Astrocyte (in vitro differentiated cells and primary cell): Measurements from ENCODE around the gene AMPD3. TPM values are rescaled to one million over a fixed set of nuclear protein-coding genes. Genes with fewer than 3 reads are reported as not detected.

ENCODE experiments used
- DNase-seq: peaks from one replicate; pipeline ENCODE4 v3.0.0-alpha.2; 2010; ENCODE audit warnings: low read depth
- FAIRE-seq: peaks from 2 replicates; lab custom pipeline; 2011; peaks lifted over from hg19 to GRCh38; lab: Jason Lieb, UNC
- H2AFZ ChIP-seq: 2 replicates; pipeline ENCODE4 v1.6.0; 2012; ENCODE audit warnings: low read depth, low read length, inconsistent platforms
- H3K27ac ChIP-seq: 2 replicates; pipeline ENCODE4 v1.5.1; 2011; ENCODE audit warnings: low read depth, low read length, inconsistent platforms
- H3K27me3 ChIP-seq: 2 replicates; pipeline ENCODE4 v1.6.0; 2011; ENCODE audit warnings: low read length, inconsistent platforms; ENCODE audit not compliant: insufficient read depth
- H3K36me3 ChIP-seq: 2 replicates; pipeline ENCODE4 v1.5.1; 2011; ENCODE audit warnings: low read length, inconsistent platforms; ENCODE audit not compliant: insufficient read depth
- H3K4me1 ChIP-seq: 2 replicates; pipeline ENCODE4 v1.5.1; 2011; ENCODE audit warnings: low read length, inconsistent platforms; ENCODE audit not compliant: insufficient read depth
- H3K4me2 ChIP-seq: 2 replicates; pipeline ENCODE4 v1.6.0; 2012; ENCODE audit warnings: low read length, inconsistent platforms
- H3K4me3 ChIP-seq: 2 replicates; pipeline ENCODE4 v1.5.1; 2011; ENCODE audit warnings: low read depth, mild to moderate bottlenecking, low read length, inconsistent platforms; ENCODE audit not compliant: insufficient read depth
- H3K79me2 ChIP-seq: 2 replicates; pipeline ENCODE4 v1.6.0; 2012; ENCODE audit warnings: mild to moderate bottlenecking, low read length, inconsistent platforms; ENCODE audit not compliant: insufficient read depth
- H3K9ac ChIP-seq: 2 replicates; pipeline ENCODE4 v1.6.0; 2012; ENCODE audit warnings: mild to moderate bottlenecking, low read length, inconsistent platforms
- H3K9me3 ChIP-seq: 2 replicates; pipeline ENCODE4 v1.5.1; 2012; ENCODE audit warnings: low read depth, mild to moderate bottlenecking, low read length, inconsistent platforms; ENCODE audit not compliant: insufficient read depth
- H4K20me1 ChIP-seq: 2 replicates; pipeline ENCODE4 v1.6.0; 2012; ENCODE audit warnings: low read length, inconsistent platforms; ENCODE audit not compliant: insufficient read depth
- H3K27ac Mint-ChIP-seq: one replicate; pipeline ENCODE4 v1.8.0; 2021; ENCODE audit warnings: mild to moderate bottlenecking, mixed read lengths; ENCODE audit not compliant: unreplicated experiment
- H3K27me3 Mint-ChIP-seq: one replicate; pipeline ENCODE4 v1.8.0; 2021; ENCODE audit warnings: low read depth, mixed read lengths; ENCODE audit not compliant: unreplicated experiment
- H3K36me3 Mint-ChIP-seq: one replicate; pipeline ENCODE4 v1.8.0; 2021; ENCODE audit warnings: low read depth, mixed read lengths; ENCODE audit not compliant: unreplicated experiment
- H3K4me1 Mint-ChIP-seq: one replicate; pipeline ENCODE4 v1.8.0; 2021; ENCODE audit warnings: low read depth, mixed read lengths; ENCODE audit not compliant: unreplicated experiment
- H3K4me3 Mint-ChIP-seq: one replicate; pipeline ENCODE4 v1.8.0; 2021; ENCODE audit warnings: mild to moderate bottlenecking, moderate library complexity, mixed read lengths; ENCODE audit not compliant: unreplicated experiment
- H3K9me3 Mint-ChIP-seq: one replicate; pipeline ENCODE4 v1.8.0; 2021; ENCODE audit warnings: mild to moderate bottlenecking, mixed read lengths; ENCODE audit not compliant: unreplicated experiment
- CTCF ChIP-seq: IDR thresholded peaks from 2 replicates; pipeline ENCODE4 v1.5.1; 2011; ENCODE audit warnings: low read depth, mild to moderate bottlenecking, inconsistent platforms, low read length, moderate library complexity; ENCODE audit not compliant: insufficient read depth
- EZH2 ChIP-seq: IDR thresholded peaks from 2 replicates; pipeline ENCODE4 v1.6.1; 2012; ENCODE audit warnings: mild to moderate bottlenecking, low read length, inconsistent platforms; ENCODE audit not compliant: insufficient read depth
- total RNA-seq: library from RNA; stranded (reverse); gene quantifications from 2 replicates; pipeline ENCODE4 v1.2.1, GENCODE V29; 2021

AMPD3 gene
- total RNA-seq, 1 donor from 2014 or later = 5.6 TPM

- FAIRE-seq (no peak), DNase-seq (no peak)
- peaks cover 24% of the 10 kb centered on the region for H3K9me3 Mint-ChIP-seq
- Histone ChIP-seq H3K27me3 (no peaks in the 10 kb centered on the region), H3K9ac (no peak overlapping the region), H3K4me3 (no peak overlapping the region), H3K79me2 (no peaks in the 10 kb centered on the region), H2AFZ (no peak overlapping the region), H3K4me1 (no peaks in the 10 kb centered on the region), H3K36me3 (no peaks in the 10 kb centered on the region), H3K9me3 (no peaks in the 10 kb centered on the region), H3K4me2 (no peak overlapping the region), H4K20me1 (no peaks in the 10 kb centered on the region), H3K27ac (no peak overlapping the region)
- no peak overlapping the region for H3K4me3 Mint-ChIP-seq
- no peaks in the 10 kb centered on the region for H3K4me1 Mint-ChIP-seq
- no peak for TF ChIP-seq CTCF
- TF ChIP-seq EZH2 = no peak
- no peak overlapping the region for H3K27ac Mint-ChIP-seq
- H3K36me3 Mint-ChIP-seq = no peaks in the 10 kb centered on the region
- H3K27me3 Mint-ChIP-seq = peaks cover 7% of the 10 kb centered on the region
These were observed 28.6 kb upstream of the AMPD3 start for GRCh38 chr11:10426475-10426874.

- no peak overlapping the region for H3K4me3 Mint-ChIP-seq
- H3K36me3 Mint-ChIP-seq = no peaks in the 10 kb centered on the region
- Histone ChIP-seq H3K27me3 (peaks cover 2% of the 10 kb centered on the region), H2AFZ (no peak overlapping the region), H4K20me1 (no peaks in the 10 kb centered on the region), H3K4me1 (no peaks in the 10 kb centered on the region), H3K79me2 (no peaks in the 10 kb centered on the region), H3K4me3 (no peak overlapping the region), H3K9me3 (no peaks in the 10 kb centered on the region), H3K27ac (no peak overlapping the region), H3K9ac (no peak overlapping the region), H3K4me2 (no peak overlapping the region), H3K36me3 (no peaks in the 10 kb centered on the region)
- DNase-seq (no peak), FAIRE-seq (no peak)
- peaks cover 5% of the 10 kb centered on the region for H3K27me3 Mint-ChIP-seq
- no peaks in the 10 kb centered on the region for H3K4me1 Mint-ChIP-seq
- no peak overlapping the region for H3K27ac Mint-ChIP-seq
- H3K9me3 Mint-ChIP-seq = peaks cover 8% of the 10 kb centered on the region
- TF ChIP-seq CTCF (no peak), EZH2 (no peak)
These were observed 26.6 kb upstream of the AMPD3 start for GRCh38 chr11:10428453-10428852.

GRCh38 chr11:10429526-10429925, 25.5 kb upstream of the AMPD3 start:
- no peaks in the 10 kb centered on the region for H3K36me3 ChIP-seq

More at GRCh38 chr11:10429526-10429925, 25.5 kb upstream of the AMPD3 start:
- Mint-ChIP-seq H3K4me3 (no peak overlapping the region), H3K9me3 (peaks cover 6% of the 10 kb centered on the region), H3K27me3 (peaks cover 3% of the 10 kb centered on the region), H3K36me3 (no peaks in the 10 kb centered on the region), H3K4me1 (no peaks in the 10 kb centered on the region), H3K27ac (no peak overlapping the region)
- Histone ChIP-seq H2AFZ (no peak overlapping the region), H3K79me2 (no peaks in the 10 kb centered on the region), H3K4me2 (no peak overlapping the region), H3K4me3 (no peak overlapping the region), H3K9ac (no peak overlapping the region), H3K27me3 (peaks cover 2% of the 10 kb centered on the region), H3K4me1 (no peaks in the 10 kb centered on the region), H3K27ac (no peak overlapping the region), H3K9me3 (no peaks in the 10 kb centered on the region), H4K20me1 (no peaks in the 10 kb centered on the region)
- FAIRE-seq (no peak), DNase-seq (no peak)
- TF ChIP-seq EZH2 (no peak), CTCF (no peak)
